ENCODE results near the gene WNT16.

WNT16 gene

GRCh38 chr7:121282129-121282528 lies 46.7 kb upstream of the WNT16 start:
- ATAC-seq, result no peak
- TF ChIP-seq RARB (CRISPR knock-in tag; IDR thresholded peaks at IDR 0.05) (no peak), CSRNP3 (CRISPR knock-in tag; IDR thresholded peaks at IDR 0.05) (no peak), ARNTL (CRISPR knock-in tag; IDR thresholded peaks at IDR 0.05; ENCODE audit: borderline replicate concordance, low read depth) (no peak), ZC3H10 (CRISPR knock-in tag; IDR thresholded peaks at IDR 0.05) (no peak), ZNF8 (CRISPR knock-in tag; IDR thresholded peaks at IDR 0.05) (no peak), PPARA (CRISPR knock-in tag; IDR thresholded peaks at IDR 0.05; ENCODE audit: borderline replicate concordance) (no peak), TOX (CRISPR knock-in tag; IDR thresholded peaks at IDR 0.05; ENCODE audit: borderline replicate concordance) (no peak), ZFP3 (CRISPR knock-in tag; IDR thresholded peaks at IDR 0.05) (no peak), GLIS3 (CRISPR knock-in tag; IDR thresholded peaks at IDR 0.05) (no peak), ISL1 (CRISPR knock-in tag; IDR thresholded peaks at IDR 0.05) (no peak), OSR1 (CRISPR knock-in tag; IDR thresholded peaks at IDR 0.05) (no peak), POU6F1 (CRISPR knock-in tag; IDR thresholded peaks at IDR 0.05; ENCODE audit: borderline replicate concordance, low read depth) (no peak), CREB5 (CRISPR knock-in tag; IDR thresholded peaks at IDR 0.05; ENCODE audit: low read depth) (no peak), PATZ1 (CRISPR knock-in tag; IDR thresholded peaks at IDR 0.05; ENCODE audit: borderline replicate concordance) (no peak), SNAI2 (CRISPR knock-in tag; IDR thresholded peaks at IDR 0.05) (no peak), ESRRG (CRISPR knock-in tag; IDR thresholded peaks at IDR 0.05) (no peak)

- TF ChIP-seq PATZ1 (CRISPR knock-in tag; IDR thresholded peaks at IDR 0.05; ENCODE audit: borderline replicate concordance), result no peak
- ATAC-seq, result no peak
Observed at GRCh38 chr7:121285066-121285667, 43.6 kb upstream of the WNT16 start.

- TF ChIP-seq ZFP3 (CRISPR knock-in tag; IDR thresholded peaks at IDR 0.05) (no peak), POU6F1 (CRISPR knock-in tag; IDR thresholded peaks at IDR 0.05; ENCODE audit: borderline replicate concordance, low read depth) (no peak), ISL1 (CRISPR knock-in tag; IDR thresholded peaks at IDR 0.05) (no peak), ZNF70 (CRISPR knock-in tag; IDR thresholded peaks at IDR 0.05) (no peak), GLIS3 (CRISPR knock-in tag; IDR thresholded peaks at IDR 0.05) (no peak), ZC3H10 (CRISPR knock-in tag; IDR thresholded peaks at IDR 0.05) (no peak), ARNTL (CRISPR knock-in tag; IDR thresholded peaks at IDR 0.05; ENCODE audit: borderline replicate concordance, low read depth) (no peak), CSRNP3 (CRISPR knock-in tag; IDR thresholded peaks at IDR 0.05) (no peak), RARB (CRISPR knock-in tag; IDR thresholded peaks at IDR 0.05) (no peak), TSHZ2 (CRISPR knock-in tag; IDR thresholded peaks at IDR 0.05) (no peak), CSDC2 (CRISPR knock-in tag; IDR thresholded peaks at IDR 0.05) (no peak)
- ATAC-seq, result no peak
Observed at GRCh38 chr7:121286186-121286585, 42.6 kb upstream of the WNT16 start.
